GM23248 (cell line): ENCODE measurements around the gene EPGN. TPM values are rescaled to one million over a fixed set of nuclear protein-coding genes. Genes with fewer than 3 reads are reported as not detected.

Source experiments
- DNase-seq: peaks from one replicate; pipeline ENCODE4 v3.0.0-alpha.2; 2015
- H2AFZ ChIP-seq: fragments of 200-600 bp; sonication (generic); 2 replicates; pipeline ENCODE4 v1.6.1; 2016; ENCODE audit warnings: antibody characterized with exemption
- H3F3A ChIP-seq: fragments of 200-600 bp; sonication (generic); 2 replicates; pipeline ENCODE4 v1.6.1; 2016; ENCODE audit warnings: mild to moderate bottlenecking, antibody characterized with exemption, mixed run types; ENCODE audit not compliant: insufficient read depth
- H3K27ac ChIP-seq: fragments of 200-600 bp; sonication (generic); 2 replicates; pipeline ENCODE4 v1.5.1; 2016; ENCODE audit warnings: mild to moderate bottlenecking
- H3K27me3 ChIP-seq: fragments of 200-600 bp; sonication (generic); replicated peaks from 2 replicates; pipeline ENCODE4 v1.6.1; 2016; ENCODE audit warnings: mild to moderate bottlenecking; ENCODE audit not compliant: insufficient read depth
- H3K36me3 ChIP-seq: fragments of 200-600 bp; sonication (generic); 2 replicates; pipeline ENCODE4 v1.6.1; 2016; ENCODE audit warnings: low read depth, mild to moderate bottlenecking
- H3K4me1 ChIP-seq: fragments of 200-600 bp; sonication (generic); 2 replicates; pipeline ENCODE4 v1.6.1; 2016; ENCODE audit warnings: mild to moderate bottlenecking; ENCODE audit not compliant: insufficient read depth
- H3K4me2 ChIP-seq: fragments of 200-600 bp; sonication (generic); one replicate; pipeline ENCODE4 v1.6.1; 2016; ENCODE audit warnings: mild to moderate bottlenecking; ENCODE audit not compliant: unreplicated experiment
- H3K4me3 ChIP-seq: fragments of 200-600 bp; sonication (generic); 2 replicates; pipeline ENCODE4 v1.5.1; 2016; ENCODE audit warnings: mild to moderate bottlenecking
- H3K79me2 ChIP-seq: fragments of 200-600 bp; sonication (generic); 2 replicates; pipeline ENCODE4 v1.6.1; 2016; ENCODE audit warnings: mild to moderate bottlenecking; ENCODE audit not compliant: insufficient read depth
- H3K9ac ChIP-seq: fragments of 200-600 bp; sonication (generic); 2 replicates; pipeline ENCODE4 v1.6.1; 2016; ENCODE audit warnings: mild to moderate bottlenecking
- H3K9me2 ChIP-seq: fragments of 200-600 bp; sonication (generic); 2 replicates; pipeline ENCODE4 v1.6.1; 2016; ENCODE audit warnings: mixed run types, mild to moderate bottlenecking, moderate library complexity; ENCODE audit not compliant: insufficient read depth
- H3K9me3 ChIP-seq: fragments of 200-600 bp; sonication (generic); one replicate; pipeline ENCODE4 v1.6.1; 2017; ENCODE audit warnings: low read depth
- H4K20me1 ChIP-seq: fragments of 200-600 bp; sonication (generic); 2 replicates; pipeline ENCODE4 v1.6.0; 2016; ENCODE audit not compliant: insufficient read depth
- EZH2 ChIP-seq: fragments of 200-600 bp; sonication (generic); IDR thresholded peaks from 2 replicates; pipeline ENCODE4 v1.6.1; 2018; ENCODE audit warnings: antibody characterized with exemption, mild to moderate bottlenecking; ENCODE audit not compliant: insufficient read depth, poor library complexity, severe bottlenecking
- EZH2phosphoT487 ChIP-seq: fragments of 200-600 bp; sonication (generic); IDR thresholded peaks from 2 replicates; pipeline ENCODE4 v1.6.1; 2018; ENCODE audit warnings: antibody characterized with exemption, moderate library complexity, mild to moderate bottlenecking, low read depth; ENCODE audit not compliant: insufficient read depth
- WGBS, 2 experiments: methylation state at CpG; one replicate each; pipeline ENCODE4 v1.1.6; 2015 to 2017; ENCODE audit warnings: low lambda C conversion rate in 2 of 2, low coverage in 1 of 2; ENCODE audit errors: missing lambda C conversion rate in 2 of 2; 5-methylcytosine and 5-hydroxymethylcytosine counted together
- in situ Hi-C: fragments of 300-500 bp; cut with MboI; formaldehyde crosslinking; loops from 2 replicates; pipeline ENCODE4 v1.15.0; 2020
- polyA plus RNA-seq: library from polyadenylated mRNA; unstranded; fragments of >200 nt; fragmentation: Nextera tagmentation; extraction: Ambion mirVana; gene quantifications from 2 replicates; pipeline ENCODE4 v1.2.1, GENCODE V29; 2016
- total RNA-seq: library from RNA; depleted of rRNA; stranded (reverse); fragments of >200 nt; shearing (Covaris generic); gene quantifications from 2 replicates; pipeline ENCODE4 v1.2.3, GENCODE V29; 2014

EPGN gene
- total and polyA plus RNA-seq, 2 experiments from 2014 or later: 0.46 to 0.86 TPM

GRCh38 chr4:74328501-74328900 is 20.2 kb downstream of the EPGN start:
- Histone ChIP-seq H3K4me3 (no peak overlapping the region), H3K9me2 (no peaks in the 10 kb centered on the region), H3K79me2 (no peaks in the 10 kb centered on the region), H3F3A (peaks cover 15% of the 10 kb centered on the region), H3K27me3 (no peaks in the 10 kb centered on the region), H3K4me1 (peaks cover 15% of the 10 kb centered on the region), H3K27ac (peak overlapping the region; percentile 45), H3K9me3 (no peaks in the 10 kb centered on the region), H4K20me1 (no peaks in the 10 kb centered on the region), H3K36me3 (no peaks in the 10 kb centered on the region), H3K4me2 (peak overlapping the region; percentile 60), H2AFZ (peak overlapping the region; percentile 61), H3K9ac (no peak overlapping the region)
- DNase-seq: peak; percentile 65
- TF ChIP-seq EZH2phosphoT487: no peak
- no peak for TF ChIP-seq EZH2
- in situ Hi-C loops: no loop called here
- WGBS, 2 experiments: 100% methylated on average over 1 of the region's 1 CpG

GRCh38 chr4:74329307-74329706 is 21.0 kb downstream of the EPGN start:
- in situ Hi-C loops: no loop called here
- Histone ChIP-seq H3K9ac (no peak overlapping the region), H4K20me1 (no peaks in the 10 kb centered on the region), H3K79me2 (no peaks in the 10 kb centered on the region), H3F3A (peaks cover 15% of the 10 kb centered on the region), H3K9me2 (no peaks in the 10 kb centered on the region), H3K4me2 (no peak overlapping the region), H3K4me1 (peaks cover 15% of the 10 kb centered on the region), H3K27ac (no peak overlapping the region), H3K27me3 (no peaks in the 10 kb centered on the region), H3K36me3 (no peaks in the 10 kb centered on the region), H3K4me3 (no peak overlapping the region), H2AFZ (peak overlapping the region; percentile 61; the same call in 1 of the 2 replicates), H3K9me3 (no peaks in the 10 kb centered on the region)
- DNase-seq: no peak
- TF ChIP-seq EZH2 (no peak), EZH2phosphoT487 (no peak)

GRCh38 chr4:74330295-74330750 is 22.1 kb downstream of the EPGN start:
- 77 to 81% methylated on average over 9 of the region's 9 CpGs for WGBS, 2 experiments
- Histone ChIP-seq H3K9me2 (no peaks in the 10 kb centered on the region), H3F3A (peaks cover 15% of the 10 kb centered on the region), H3K4me1 (peaks cover 15% of the 10 kb centered on the region), H3K79me2 (no peaks in the 10 kb centered on the region), H3K4me3 (no peak overlapping the region), H2AFZ (no peak overlapping the region), H3K27me3 (no peaks in the 10 kb centered on the region), H3K9ac (no peak overlapping the region), H3K27ac (no peak overlapping the region), H4K20me1 (no peaks in the 10 kb centered on the region), H3K4me2 (no peak overlapping the region), H3K9me3 (no peaks in the 10 kb centered on the region), H3K36me3 (no peaks in the 10 kb centered on the region)
- in situ Hi-C loops: no loop called here
- no peak for TF ChIP-seq EZH2
- no peak for DNase-seq

GRCh38 chr4:74331252-74331651 is 23.0 kb downstream of the EPGN start:
- no peak overlapping the region for H3K27ac ChIP-seq
- no peaks in the 10 kb centered on the region for H3K9me2 ChIP-seq
- no peaks in the 10 kb centered on the region for H3K27me3 ChIP-seq
- peaks cover 15% of the 10 kb centered on the region for H3F3A ChIP-seq
- in situ Hi-C loops: no loop called here
- H3K79me2 ChIP-seq: no peaks in the 10 kb centered on the region
- H4K20me1 ChIP-seq: no peaks in the 10 kb centered on the region
- no peak overlapping the region for H3K4me2 ChIP-seq
- H3K4me3 ChIP-seq: no peak overlapping the region
- H3K9me3 ChIP-seq: no peaks in the 10 kb centered on the region
- no peaks in the 10 kb centered on the region for H3K36me3 ChIP-seq
- peaks cover 15% of the 10 kb centered on the region for H3K4me1 ChIP-seq
- no peak overlapping the region for H3K9ac ChIP-seq
- TF ChIP-seq EZH2 (no peak), EZH2phosphoT487 (no peak)
- peak overlapping the region; percentile 21; the same call in 1 of the 2 replicates for H2AFZ ChIP-seq
- no peak for DNase-seq
- 45 to 52% methylated on average over 2 of the region's 2 CpGs for WGBS, 2 experiments

GRCh38 chr4:74331944-74332343 is 23.7 kb downstream of the EPGN start:
- in situ Hi-C loops: no loop called here
- peaks cover 15% of the 10 kb centered on the region for H3K4me1 ChIP-seq
- H3K36me3 ChIP-seq: no peaks in the 10 kb centered on the region
- no peak for TF ChIP-seq EZH2phosphoT487
- no peak for TF ChIP-seq EZH2
- H3K79me2 ChIP-seq: no peaks in the 10 kb centered on the region
- peaks cover 15% of the 10 kb centered on the region for H3F3A ChIP-seq
- H3K9me3 ChIP-seq: no peaks in the 10 kb centered on the region
- H3K9me2 ChIP-seq: no peaks in the 10 kb centered on the region
- H3K27me3 ChIP-seq: no peaks in the 10 kb centered on the region
- no peak for DNase-seq
- no peak overlapping the region for H2AFZ ChIP-seq
- H3K27ac ChIP-seq: no peak overlapping the region
- H3K4me3 ChIP-seq: no peak overlapping the region
- no peak overlapping the region for H3K9ac ChIP-seq
- H3K4me2 ChIP-seq: no peak overlapping the region
- H4K20me1 ChIP-seq: no peaks in the 10 kb centered on the region
